ENCODE data around the gene AJAP1. TPM values are rescaled to one million over a fixed set of nuclear protein-coding genes. Genes with fewer than 3 reads are reported as not detected.

Gene AJAP1
- total and polyA plus RNA-seq, 2 of the 8 experiments (the other 6 are each of a cell fraction or from before 2014, with no cell fraction given): 1.9 to 6.2 TPM

- no peak for TF ChIP-seq MAX (IDR thresholded peaks at IDR 0.05)
- TF ChIP-seq ZNF274 (IDR thresholded peaks at IDR 0.05; ENCODE audit: borderline replicate concordance, extremely low read depth, low read length): no peak
- TF ChIP-seq SRF (IDR thresholded peaks at IDR 0.05; ENCODE audit: low read depth, low read length): no peak
These were observed 183.3 kb downstream of the AJAP1 start (continued) for GRCh38 chr1:4837752-4838151.

Measured in H1 (cell line).